ENCODE measurements around the gene MCUB. TPM values are rescaled to one million over a fixed set of nuclear protein-coding genes. Genes with fewer than 3 reads are reported as not detected.

MCUB gene
- total and polyA plus RNA-seq, 2 donors from 2014 or later, result 2.3 to 15.2 TPM

DNA sequence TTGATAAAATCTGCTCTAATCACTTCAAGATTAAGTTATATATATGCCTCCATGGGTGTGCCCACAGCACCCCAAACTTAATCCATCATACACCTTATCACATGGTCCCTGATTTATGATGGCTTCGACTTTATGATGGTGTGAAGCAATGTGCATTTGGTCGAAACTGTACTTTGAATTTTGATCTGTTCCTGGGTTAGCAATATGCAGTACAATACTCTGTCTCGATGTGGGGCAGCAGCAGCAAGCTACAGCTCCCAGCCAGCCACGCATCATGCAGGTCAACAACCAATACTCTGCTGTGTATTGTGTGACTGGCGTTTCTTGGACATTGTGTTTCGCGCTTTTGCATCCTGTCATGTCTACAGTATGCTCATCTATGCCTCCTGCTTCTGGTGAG lies 62.6 kb downstream of the MCUB start:
- Histone ChIP-seq H3K4me3 (ENCODE audit: low read length in 3 of 3) (no peak overlapping the region), H3K27me3 (ENCODE audit: control insufficient read depth, insufficient read depth, low read length) (no peaks in the 10 kb centered on the region), H3K36me3 (ENCODE audit: control insufficient read depth in 2 of 3, insufficient read depth in 3 of 3, low read length in 3 of 3) (no peaks in the 10 kb centered on the region), H3K9me3 (ENCODE audit: control insufficient read depth in 2 of 3, insufficient read depth in 1 of 3, low read length in 3 of 3) (no peaks in the 10 kb centered on the region), H3K27ac (ENCODE audit: low read depth in 2 of 2, low read length in 2 of 2) (no peak overlapping the region), H3K4me1 (ENCODE audit: control insufficient read depth in 2 of 3, insufficient read depth in 2 of 3, low read depth in 1 of 3, low read length in 3 of 3) (no peaks in the 10 kb centered on the region), H3K9ac (ENCODE audit: low read length in 3 of 3) (no peak overlapping the region)
- FAIRE-seq (no peak), DNase-seq (no peak)
- intact Hi-C loops (cut with DNase I), result no loop called here
- TF ChIP-seq, protein P1, sequence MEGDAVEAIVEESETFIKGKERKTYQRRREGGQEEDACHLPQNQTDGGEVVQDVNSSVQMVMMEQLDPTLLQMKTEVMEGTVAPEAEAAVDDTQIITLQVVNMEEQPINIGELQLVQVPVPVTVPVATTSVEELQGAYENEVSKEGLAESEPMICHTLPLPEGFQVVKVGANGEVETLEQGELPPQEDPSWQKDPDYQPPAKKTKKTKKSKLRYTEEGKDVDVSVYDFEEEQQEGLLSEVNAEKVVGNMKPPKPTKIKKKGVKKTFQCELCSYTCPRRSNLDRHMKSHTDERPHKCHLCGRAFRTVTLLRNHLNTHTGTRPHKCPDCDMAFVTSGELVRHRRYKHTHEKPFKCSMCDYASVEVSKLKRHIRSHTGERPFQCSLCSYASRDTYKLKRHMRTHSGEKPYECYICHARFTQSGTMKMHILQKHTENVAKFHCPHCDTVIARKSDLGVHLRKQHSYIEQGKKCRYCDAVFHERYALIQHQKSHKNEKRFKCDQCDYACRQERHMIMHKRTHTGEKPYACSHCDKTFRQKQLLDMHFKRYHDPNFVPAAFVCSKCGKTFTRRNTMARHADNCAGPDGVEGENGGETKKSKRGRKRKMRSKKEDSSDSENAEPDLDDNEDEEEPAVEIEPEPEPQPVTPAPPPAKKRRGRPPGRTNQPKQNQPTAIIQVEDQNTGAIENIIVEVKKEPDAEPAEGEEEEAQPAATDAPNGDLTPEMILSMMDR (IDR thresholded peaks at IDR 0.05; ENCODE audit: borderline replicate concordance, extremely low read depth, insufficient read depth), result no peak

DNA sequence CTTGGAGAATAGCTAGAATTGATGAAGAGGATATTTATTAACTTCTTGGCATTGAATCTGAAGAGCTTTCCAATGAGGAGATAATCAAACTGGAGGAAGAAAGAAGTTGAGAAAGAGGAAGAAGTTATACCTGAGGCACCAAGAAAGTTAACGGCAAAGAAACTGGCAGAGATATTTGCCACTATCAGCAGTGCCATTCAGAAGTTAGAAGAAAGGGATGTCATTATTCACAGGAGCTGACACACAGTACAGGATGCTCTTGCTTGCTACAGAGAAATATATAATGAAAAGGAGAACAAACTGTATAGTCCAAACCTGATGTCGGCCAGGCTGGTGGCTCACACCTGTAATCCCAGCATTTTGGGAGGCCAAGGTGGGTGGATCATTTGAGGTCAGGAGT lies 64.5 kb downstream of the MCUB start:
- no peak for FAIRE-seq
- no peak overlapping the region for H3K4me3 ChIP-seq (ENCODE audit: low read length in 3 of 3)
- no peaks in the 10 kb centered on the region for H3K36me3 ChIP-seq (ENCODE audit: control insufficient read depth in 2 of 3, insufficient read depth in 3 of 3, low read length in 3 of 3)
- intact Hi-C loops (cut with DNase I), result no loop called here
- no peaks in the 10 kb centered on the region for H3K27me3 ChIP-seq (ENCODE audit: control insufficient read depth, insufficient read depth, low read length)
- DNase-seq, result no peak
- H3K9ac ChIP-seq (ENCODE audit: low read length in 3 of 3), result no peak overlapping the region
- no peaks in the 10 kb centered on the region for H3K9me3 ChIP-seq (ENCODE audit: control insufficient read depth in 2 of 3, insufficient read depth in 1 of 3, low read length in 3 of 3)
- TF ChIP-seq, protein P1 (IDR thresholded peaks at IDR 0.05; ENCODE audit: borderline replicate concordance, extremely low read depth, insufficient read depth), result no peak
- H3K27ac ChIP-seq (ENCODE audit: low read depth in 2 of 2, low read length in 2 of 2), result no peak overlapping the region
- no peaks in the 10 kb centered on the region for H3K4me1 ChIP-seq (ENCODE audit: control insufficient read depth in 2 of 3, insufficient read depth in 2 of 3, low read depth in 1 of 3, low read length in 3 of 3)

DNA sequence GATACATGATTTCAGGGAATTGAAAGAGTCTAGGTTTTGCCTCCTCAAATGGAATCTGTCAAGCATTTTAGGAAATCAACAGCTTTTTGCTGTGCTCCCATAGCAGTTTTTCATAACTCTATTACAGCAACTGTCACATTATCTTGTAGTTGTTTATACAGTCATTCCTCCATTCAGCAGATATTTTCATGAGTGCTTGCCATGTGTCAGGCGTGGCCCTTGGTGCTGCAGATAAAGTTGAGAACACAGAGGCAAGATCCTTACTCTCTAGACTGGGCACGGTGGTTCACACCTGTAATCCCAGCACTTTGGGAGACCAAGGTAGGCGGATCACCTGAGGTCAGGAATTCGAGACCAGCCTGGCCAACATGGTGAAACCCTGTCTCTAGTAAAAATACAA lies 67.3 kb downstream of the MCUB start:
- intact Hi-C loops (cut with DNase I), result no loop called here
- Histone ChIP-seq H3K27ac (ENCODE audit: low read depth in 2 of 2, low read length in 2 of 2) (no peak overlapping the region), H3K4me3 (ENCODE audit: low read length in 3 of 3) (no peak overlapping the region), H3K27me3 (ENCODE audit: control insufficient read depth, insufficient read depth, low read length) (no peaks in the 10 kb centered on the region), H3K9ac (ENCODE audit: low read length in 3 of 3) (no peak overlapping the region), H3K36me3 (ENCODE audit: control insufficient read depth in 2 of 3, insufficient read depth in 3 of 3, low read length in 3 of 3) (no peaks in the 10 kb centered on the region), H3K4me1 (ENCODE audit: control insufficient read depth in 2 of 3, insufficient read depth in 2 of 3, low read depth in 1 of 3, low read length in 3 of 3) (no peaks in the 10 kb centered on the region), H3K9me3 (ENCODE audit: control insufficient read depth in 2 of 3, insufficient read depth in 1 of 3, low read length in 3 of 3) (no peaks in the 10 kb centered on the region)
- TF ChIP-seq, protein P1 (IDR thresholded peaks at IDR 0.05; ENCODE audit: borderline replicate concordance, extremely low read depth, insufficient read depth), result no peak
- DNase-seq (no peak), FAIRE-seq (no peak)

DNA sequence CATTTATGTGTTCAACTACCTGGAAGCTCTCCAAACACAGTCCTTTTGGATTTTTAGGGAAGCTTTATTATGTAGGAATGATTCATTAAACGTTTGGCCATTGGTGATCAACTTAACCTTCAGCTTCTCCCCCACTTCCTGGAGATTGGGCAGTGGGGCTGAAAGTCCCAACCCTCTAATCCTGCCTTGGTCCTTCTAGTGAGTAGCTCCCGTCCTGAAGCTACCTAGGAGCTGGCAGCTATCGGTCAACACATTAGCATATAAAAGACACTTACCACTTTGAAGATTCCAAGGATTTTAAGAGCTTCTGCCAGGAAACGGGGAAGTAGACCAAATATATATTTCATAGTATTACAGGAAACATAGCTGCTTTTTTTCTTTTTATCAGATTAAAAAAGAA lies 69.7 kb downstream of the MCUB start:
- Histone ChIP-seq H3K4me1 (ENCODE audit: control insufficient read depth in 2 of 3, insufficient read depth in 2 of 3, low read depth in 1 of 3, low read length in 3 of 3) (no peaks in the 10 kb centered on the region), H3K9me3 (ENCODE audit: control insufficient read depth in 2 of 3, insufficient read depth in 1 of 3, low read length in 3 of 3) (no peaks in the 10 kb centered on the region), H3K27me3 (ENCODE audit: control insufficient read depth, insufficient read depth, low read length) (no peaks in the 10 kb centered on the region), H3K9ac (ENCODE audit: low read length in 3 of 3) (no peak overlapping the region), H3K36me3 (ENCODE audit: control insufficient read depth in 2 of 3, insufficient read depth in 3 of 3, low read length in 3 of 3) (no peaks in the 10 kb centered on the region), H3K4me3 (ENCODE audit: low read length in 3 of 3) (no peak overlapping the region), H3K27ac (ENCODE audit: low read depth in 2 of 2, low read length in 2 of 2) (no peak overlapping the region)
- TF ChIP-seq, protein P1 (IDR thresholded peaks at IDR 0.05; ENCODE audit: borderline replicate concordance, extremely low read depth, insufficient read depth), result no peak
- FAIRE-seq (no peak), DNase-seq (no peak)
- intact Hi-C loops (cut with DNase I), result no loop called here
